Measurements from ENCODE around the gene SUN1.

GRCh38 chr7:835485-836401 lies 3.5 kb downstream of the SUN1 start:
- no peak for TF ChIP-seq POLR2A (IDR thresholded peaks at IDR 0.05)
- TF ChIP-seq, protein P1, sequence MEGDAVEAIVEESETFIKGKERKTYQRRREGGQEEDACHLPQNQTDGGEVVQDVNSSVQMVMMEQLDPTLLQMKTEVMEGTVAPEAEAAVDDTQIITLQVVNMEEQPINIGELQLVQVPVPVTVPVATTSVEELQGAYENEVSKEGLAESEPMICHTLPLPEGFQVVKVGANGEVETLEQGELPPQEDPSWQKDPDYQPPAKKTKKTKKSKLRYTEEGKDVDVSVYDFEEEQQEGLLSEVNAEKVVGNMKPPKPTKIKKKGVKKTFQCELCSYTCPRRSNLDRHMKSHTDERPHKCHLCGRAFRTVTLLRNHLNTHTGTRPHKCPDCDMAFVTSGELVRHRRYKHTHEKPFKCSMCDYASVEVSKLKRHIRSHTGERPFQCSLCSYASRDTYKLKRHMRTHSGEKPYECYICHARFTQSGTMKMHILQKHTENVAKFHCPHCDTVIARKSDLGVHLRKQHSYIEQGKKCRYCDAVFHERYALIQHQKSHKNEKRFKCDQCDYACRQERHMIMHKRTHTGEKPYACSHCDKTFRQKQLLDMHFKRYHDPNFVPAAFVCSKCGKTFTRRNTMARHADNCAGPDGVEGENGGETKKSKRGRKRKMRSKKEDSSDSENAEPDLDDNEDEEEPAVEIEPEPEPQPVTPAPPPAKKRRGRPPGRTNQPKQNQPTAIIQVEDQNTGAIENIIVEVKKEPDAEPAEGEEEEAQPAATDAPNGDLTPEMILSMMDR (IDR thresholded peaks at IDR 0.05): no peak
